ENCODE measurements around the gene SH3GLB2.

GRCh38 chr9:129010267-129010975 lies 17.7 kb downstream of the SH3GLB2 start:
- TF ChIP-seq CTCF (IDR thresholded peaks at IDR 0.05) (no peak), POLR2A (IDR thresholded peaks at IDR 0.05) (no peak)
